NCI-H748 (cell line): Measurements from ENCODE around the gene FABP2.
A peak's percentile ranks its signal among the peaks of the same experiment; 100 is the strongest.
"Not testable (repeated sequence)": the region's sequence is repeated elsewhere in the genome, so short reads cannot be mapped to it uniquely, and the experiment has no call there.

ENCODE experiments used
- DNase-seq: peaks from one replicate; lab custom pipeline; 2025; ENCODE audit not compliant: unreplicated experiment; lab: John Stamatoyannopoulos, UW

FABP2 gene

GRCh38 chr4:119321921-119322687 lies at the start of gene FABP2:
Gene FABP2, minus strand, starts transcription at chr4:119322138. Its CDS starts 36 bp downstream, at chr4:119322102.
- no peak for DNase-seq

GRCh38 chr4:119370951-119371683 lies 49.2 kb upstream of the FABP2 start:
- DNase-seq, result not testable (repeated sequence)

GRCh38 chr4:119370392-119370791 lies 48.5 kb upstream of the FABP2 start:
- not testable (repeated sequence) for DNase-seq

DNA sequence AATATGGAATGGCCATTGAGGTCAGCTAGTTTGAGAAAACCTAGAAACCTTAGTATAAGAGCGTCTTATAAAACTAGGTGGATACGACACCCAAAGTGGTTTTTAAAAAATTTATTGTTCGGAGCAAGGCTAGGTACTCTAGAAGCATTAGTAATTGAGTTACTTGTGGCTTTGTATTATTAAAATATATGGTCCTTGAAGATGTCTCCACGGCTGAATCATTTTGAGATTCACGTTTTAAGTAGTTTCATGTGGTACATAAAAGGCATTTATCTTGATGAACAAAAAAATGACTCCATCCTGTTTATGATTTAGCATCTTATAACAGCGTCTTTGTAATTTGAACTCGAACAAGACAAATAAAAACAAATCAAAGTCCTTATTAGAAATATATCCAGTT lies 44.9 kb upstream of the FABP2 start:
- DNase-seq, result not testable (repeated sequence)

DNA sequence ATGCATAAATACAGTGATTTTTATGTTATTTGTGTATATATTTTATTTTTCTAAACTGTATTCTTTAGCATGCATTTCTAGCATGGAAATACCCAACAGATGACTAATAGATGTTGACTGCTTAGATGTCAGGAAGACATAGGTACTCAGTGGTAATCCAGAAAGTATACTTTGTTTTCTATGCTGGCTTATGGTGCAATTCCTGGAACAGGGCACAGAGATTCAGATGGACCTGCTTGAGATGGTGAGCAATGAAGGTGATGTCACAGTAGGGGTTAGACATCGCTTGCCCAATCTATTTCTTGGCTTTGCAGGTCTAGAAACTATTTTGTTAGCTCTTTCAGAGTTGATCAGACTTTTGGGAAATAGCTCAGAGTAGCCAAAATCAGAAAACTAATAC lies 42.3 kb upstream of the FABP2 start:
- DNase-seq, result not testable (repeated sequence)

GRCh38 chr4:119363372-119363771 lies 41.4 kb upstream of the FABP2 start:
- DNase-seq, result not testable (repeated sequence)

- DNase-seq, result not testable (repeated sequence)
Observed at GRCh38 chr4:119362413-119362812, 40.5 kb upstream of the FABP2 start.

DNA sequence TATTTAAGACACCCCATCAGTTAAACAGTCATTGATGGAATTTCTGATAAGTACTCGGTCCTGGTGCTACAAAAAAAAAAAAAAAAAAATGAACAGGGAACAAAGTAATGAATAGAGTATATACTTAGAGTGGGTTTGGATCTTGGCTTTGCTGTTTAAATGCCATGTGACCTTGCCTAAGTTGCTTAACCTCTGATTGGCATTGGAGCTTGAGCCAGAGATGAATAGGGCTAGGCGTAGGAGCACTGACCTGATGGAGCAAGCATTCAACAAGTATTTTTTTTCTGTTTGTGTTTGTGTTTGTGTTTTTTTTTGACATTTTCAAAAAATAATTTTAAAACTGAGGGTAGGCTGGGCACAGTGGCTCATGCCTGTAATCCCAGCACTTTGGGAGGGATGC lies 37.9 kb upstream of the FABP2 start:
- not testable (repeated sequence) for DNase-seq

GRCh38 chr4:119356796-119357195 lies 34.9 kb upstream of the FABP2 start:
- not testable (repeated sequence) for DNase-seq

- not testable (repeated sequence) for DNase-seq
Observed at GRCh38 chr4:119356041-119356440, 34.1 kb upstream of the FABP2 start.

GRCh38 chr4:119353364-119353763 lies 31.4 kb upstream of the FABP2 start:
- DNase-seq, result peak; percentile 93

DNA sequence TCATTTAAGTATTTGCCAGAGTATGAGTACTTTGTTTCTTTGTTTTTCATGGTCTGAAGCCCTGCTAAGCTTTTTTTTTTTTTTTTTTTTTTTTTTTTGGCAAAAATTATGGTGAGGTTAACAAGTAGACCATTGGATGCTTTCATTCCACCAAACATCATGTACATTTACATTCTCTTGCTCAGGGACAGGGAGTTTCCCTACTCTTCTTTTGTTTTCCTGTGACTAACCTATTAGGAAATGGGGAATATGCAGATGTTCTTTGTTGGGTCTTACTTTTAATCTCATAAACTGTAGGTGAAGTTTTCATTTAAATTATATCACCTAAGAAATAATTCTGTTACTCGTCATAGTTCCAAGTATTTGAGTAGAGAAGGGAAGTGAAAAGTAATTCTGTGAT lies 26.2 kb upstream of the FABP2 start:
- DNase-seq, result not testable (repeated sequence)

GRCh38 chr4:119343293-119343692 lies 21.4 kb upstream of the FABP2 start:
- not testable (repeated sequence) for DNase-seq

- DNase-seq, result not testable (repeated sequence)
Observed at GRCh38 chr4:119339895-119340294, 18.0 kb upstream of the FABP2 start.

- DNase-seq, result no peak
Observed at GRCh38 chr4:119337010-119337409, 15.1 kb upstream of the FABP2 start.

- not testable (repeated sequence) for DNase-seq
Observed at GRCh38 chr4:119336332-119336979, 14.5 kb upstream of the FABP2 start.

DNA sequence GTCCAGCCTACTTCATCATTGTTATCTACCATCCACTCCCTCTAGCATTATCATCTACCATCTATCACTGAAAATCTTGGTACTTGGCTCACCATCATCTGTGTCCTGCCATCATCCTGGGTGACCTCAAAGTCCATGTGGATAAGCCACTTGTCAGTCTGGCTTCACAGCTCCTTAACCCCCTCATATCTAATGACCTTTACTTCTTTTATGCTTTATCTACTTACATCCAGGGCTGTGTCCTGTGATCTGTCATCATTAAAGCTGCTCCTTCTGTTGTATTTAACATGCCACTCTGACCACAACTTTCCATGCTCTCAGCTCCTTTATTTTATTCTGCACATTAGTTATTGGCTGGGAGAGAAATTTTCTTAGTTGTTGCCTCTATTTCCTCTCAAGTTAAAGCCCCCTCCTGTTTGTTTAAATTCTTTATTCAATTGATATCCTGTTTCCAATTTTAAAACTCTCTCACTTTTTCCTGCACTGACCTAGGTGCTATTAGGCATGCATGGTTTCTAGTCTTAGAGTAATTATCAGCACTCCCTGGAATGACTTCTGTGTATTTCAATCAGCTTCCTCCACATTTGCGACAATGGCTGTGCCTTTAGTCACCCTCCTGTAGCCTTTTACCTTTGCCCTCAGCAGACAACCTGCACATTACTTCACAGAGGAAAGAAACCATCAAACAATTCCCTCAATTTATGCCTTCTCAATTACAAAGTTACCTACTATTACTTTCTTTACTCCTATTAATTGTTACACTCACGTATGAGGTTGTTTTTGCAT lies 8.1 kb upstream of the FABP2 start:
- no peak for DNase-seq

DNA sequence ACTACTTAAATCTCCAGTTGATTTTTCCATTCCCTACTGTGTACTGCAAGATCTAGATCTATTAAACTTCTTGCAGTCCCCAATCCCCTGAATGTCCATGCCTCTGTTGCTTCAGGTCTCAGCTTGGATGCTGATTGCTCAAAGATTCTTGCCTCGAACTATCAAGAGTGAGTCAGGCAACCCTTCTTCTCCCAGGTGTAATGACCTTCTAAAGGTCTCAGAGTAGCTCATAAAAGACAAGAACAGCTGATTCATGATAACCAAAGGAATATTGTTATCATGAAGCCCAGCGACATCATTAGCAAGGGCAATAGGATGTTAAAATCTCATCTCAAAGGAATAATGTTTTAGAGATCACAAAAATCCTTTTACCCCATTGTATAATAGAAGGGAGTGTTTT lies 6.8 kb upstream of the FABP2 start:
- no peak for DNase-seq

DNA sequence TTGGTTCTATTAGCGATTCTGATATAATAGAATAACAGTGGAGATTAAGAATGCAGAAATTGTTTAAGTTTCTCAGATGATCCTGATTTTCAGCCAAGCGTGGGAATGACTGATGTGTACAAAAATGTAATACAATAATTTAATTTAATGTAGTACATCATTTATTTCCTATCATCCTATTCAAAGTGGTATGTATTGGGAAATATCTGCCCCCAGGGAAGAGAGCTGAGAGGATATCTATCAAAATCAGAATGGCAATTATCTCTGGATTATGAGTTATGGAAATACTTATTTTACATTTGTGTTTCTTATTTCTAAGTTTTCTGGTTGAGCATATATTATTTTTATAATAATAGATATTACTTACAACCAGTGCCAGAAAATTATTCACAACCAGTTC lies 3.9 kb downstream of the FABP2 start:
- DNase-seq, result no peak

GRCh38 chr4:119315036-119315435 lies 6.9 kb downstream of the FABP2 start:
- no peak for DNase-seq

GRCh38 chr4:119314356-119314755 lies 7.6 kb downstream of the FABP2 start:
- peak; percentile 67 for DNase-seq
